ENCODE measurements around the gene UBXN7.
"Not testable (repeated sequence)": the region's sequence is repeated elsewhere in the genome, so short reads cannot be mapped to it uniquely, and the experiment has no call there.

The UBXN7 gene

GRCh38 chr3:196315821-196316220, 116.4 kb downstream of the UBXN7 start:
- DNase-seq: no peak

DNA sequence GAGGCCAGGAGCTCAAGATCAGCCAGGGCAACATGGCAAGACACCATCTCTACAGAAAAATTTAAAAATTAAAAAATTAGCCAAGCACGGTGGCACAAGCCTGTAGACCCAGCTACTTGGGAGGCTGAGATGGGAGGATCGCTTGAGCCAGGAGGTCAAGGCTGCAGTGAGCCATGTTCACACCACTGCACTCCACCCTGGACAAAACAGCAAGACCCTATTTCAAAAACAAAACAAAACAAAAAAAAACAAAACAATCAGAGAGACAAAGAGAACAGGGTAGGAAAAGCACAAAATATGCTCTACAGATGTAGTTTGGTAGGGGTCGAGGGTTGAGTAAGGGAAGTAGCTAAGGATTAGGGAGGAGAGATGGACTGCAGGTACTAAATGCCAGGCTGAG, 117.6 kb downstream of the UBXN7 start:
- DNase-seq: no peak

DNA sequence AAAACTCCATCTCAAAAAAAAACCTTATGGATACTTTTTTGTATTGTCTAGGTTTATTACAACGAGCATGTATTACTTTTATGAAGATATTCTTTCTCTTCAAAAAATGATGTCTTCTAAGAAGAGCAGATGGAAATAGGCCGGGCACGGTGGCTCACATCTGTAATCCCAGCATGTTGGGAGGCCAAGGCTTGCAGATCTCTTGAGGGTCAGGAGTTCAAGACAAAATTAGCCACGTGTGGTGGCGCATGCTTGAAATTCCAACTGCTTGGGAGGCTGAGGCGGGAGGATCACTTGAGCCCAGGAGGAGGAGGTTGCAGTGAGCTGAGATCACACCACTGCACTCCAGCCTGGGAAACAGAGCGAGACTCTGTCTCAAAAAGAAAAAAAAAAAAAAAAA, 118.1 kb downstream of the UBXN7 start:
- peak; percentile 12 for DNase-seq

DNA sequence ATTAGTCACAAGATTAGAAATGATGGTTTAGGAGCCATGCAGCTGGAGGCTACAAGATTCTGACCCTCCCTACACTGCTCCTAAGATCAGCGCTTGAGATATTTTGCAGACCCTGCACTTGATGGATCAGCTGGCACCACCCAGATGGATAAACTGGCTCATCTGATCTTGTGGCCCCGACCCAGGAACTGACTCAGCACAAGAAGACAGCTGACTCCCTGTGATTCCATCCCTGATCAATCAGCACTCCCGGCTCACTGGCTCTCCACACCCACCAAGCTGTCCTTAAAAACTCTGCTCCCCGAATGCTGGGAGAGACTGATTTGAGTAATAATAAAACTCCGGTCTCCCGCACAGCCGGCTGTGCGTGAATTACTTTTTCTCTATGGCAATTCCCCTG, 129.3 kb downstream of the UBXN7 start:
- not testable (repeated sequence) for DNase-seq

- DNase-seq: not testable (repeated sequence)
These were observed 129.7 kb downstream of the UBXN7 start for GRCh38 chr3:196302551-196302950.

GRCh38 chr3:196298521-196298920, 133.7 kb downstream of the UBXN7 start:
- no peak for DNase-seq

Measured in fibroblast of skin of back (primary cell).